ENCODE measurements around the gene SMTNL2. TPM values are rescaled to one million over a fixed set of nuclear protein-coding genes. Genes with fewer than 3 reads are reported as not detected.
"Not testable (repeated sequence)": the region's sequence is repeated elsewhere in the genome, so short reads cannot be mapped to it uniquely, and the experiment has no call there.

SMTNL2 gene
- total RNA-seq, 1 donor from 2014 or later = 0.08 TPM

DNA sequence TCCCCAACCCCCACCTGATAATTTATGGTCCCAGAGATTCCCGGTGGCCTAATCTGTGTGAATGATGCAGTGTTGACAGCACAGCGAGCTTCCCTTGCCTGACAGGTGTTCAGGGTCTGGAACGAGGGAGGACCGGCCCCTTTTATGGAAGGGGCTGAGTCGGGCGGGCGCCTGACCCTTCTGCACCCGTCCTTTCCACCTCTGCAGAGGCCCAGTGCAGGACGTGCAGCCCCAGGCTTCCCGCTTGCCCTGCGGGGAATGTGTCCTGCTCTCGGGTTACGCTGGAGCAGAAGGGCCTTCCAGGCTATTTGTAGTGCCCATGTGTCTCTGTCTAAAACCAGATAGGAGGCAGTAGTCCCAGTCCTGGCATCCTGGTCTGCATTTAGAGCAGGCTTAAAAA is 16.2 kb downstream of the SMTNL2 start:
- DNase-seq (ENCODE audit: low read depth) = peak; percentile 78

DNA sequence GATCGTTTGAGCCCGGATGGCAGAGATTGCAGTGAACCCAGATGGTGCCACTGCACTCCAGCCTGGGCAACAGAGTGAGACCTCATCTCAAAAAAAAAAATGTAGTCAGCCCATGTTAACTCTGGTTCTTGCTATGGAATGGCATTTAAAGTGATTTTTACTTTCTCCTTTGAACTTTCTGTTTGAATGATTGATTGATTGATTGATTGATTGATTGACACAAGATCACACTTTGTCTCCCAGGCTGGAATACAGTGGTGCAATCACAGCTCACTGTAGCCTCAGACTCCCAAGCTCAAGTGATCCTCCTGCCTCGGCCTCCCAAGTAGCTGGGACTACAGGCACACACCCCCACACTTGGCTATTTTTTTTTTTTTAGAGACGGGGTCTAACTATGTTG is 17.0 kb downstream of the SMTNL2 start:
- DNase-seq (ENCODE audit: low read depth) = no peak

DNA sequence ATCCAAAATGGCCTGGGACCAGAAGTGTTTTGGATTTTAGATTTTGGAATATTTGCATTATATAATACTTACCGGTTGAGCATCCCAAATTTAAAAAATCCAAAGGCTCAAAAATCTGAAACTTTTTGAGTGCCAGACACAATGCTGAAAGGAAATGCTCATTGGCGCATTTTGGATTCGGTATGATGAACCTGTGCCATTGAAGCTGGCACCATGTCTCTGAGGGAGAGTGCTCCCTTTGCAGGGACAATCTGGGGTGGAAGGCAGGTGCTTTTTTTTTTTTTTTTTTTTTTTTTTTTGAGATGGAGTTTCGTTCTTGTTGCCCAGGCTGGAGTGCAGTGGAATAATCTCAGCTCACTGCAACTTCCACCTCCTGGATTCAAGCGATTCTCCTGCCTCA is 17.7 kb downstream of the SMTNL2 start:
- DNase-seq (ENCODE audit: low read depth) = no peak

DNA sequence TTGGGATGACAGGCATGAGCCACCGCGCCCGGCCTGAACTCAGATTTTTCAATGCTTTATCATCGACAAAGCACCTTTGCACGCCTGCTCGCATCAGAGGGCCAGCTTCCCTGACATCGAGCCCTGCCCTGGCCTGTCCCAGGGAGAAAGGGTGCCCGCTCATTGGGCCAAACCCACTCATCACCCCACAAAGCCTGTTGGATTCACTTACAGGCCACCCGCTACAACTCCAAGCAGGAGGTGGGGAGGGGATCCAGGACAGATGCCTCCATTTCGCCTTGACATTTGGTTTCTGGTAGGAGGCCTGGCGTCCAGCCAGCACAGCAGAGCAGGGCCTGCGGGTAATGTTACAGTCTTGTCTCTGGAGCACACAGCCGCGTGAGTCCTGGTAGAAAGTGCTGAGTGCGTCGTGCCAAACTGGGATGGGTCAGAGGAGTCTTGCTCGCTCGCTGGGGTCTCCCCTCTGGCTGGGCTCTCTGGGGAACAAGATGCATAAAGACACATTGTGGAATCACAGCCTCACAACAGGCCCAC is 19.8 kb downstream of the SMTNL2 start:
- DNase-seq (ENCODE audit: low read depth) = peak; percentile 81

DNA sequence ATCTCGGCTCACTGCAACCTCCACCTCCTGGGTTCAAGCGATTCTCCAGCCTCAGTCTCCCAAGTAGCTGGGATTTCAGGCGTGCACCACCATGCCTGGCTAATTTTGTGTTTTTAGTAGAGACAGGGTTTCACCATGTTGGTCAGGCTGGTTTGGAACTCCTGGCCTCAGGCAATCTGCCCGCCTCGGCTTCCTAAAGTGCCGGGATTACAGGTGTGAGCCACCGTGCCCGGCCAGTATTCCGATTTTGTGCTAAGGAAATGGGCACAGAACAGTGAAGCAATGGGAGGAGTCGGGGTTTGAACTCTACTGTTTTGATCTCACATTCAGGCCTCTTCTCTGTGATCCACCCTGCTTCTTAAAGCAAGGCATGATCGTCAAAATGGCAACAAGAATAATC is 20.4 kb downstream of the SMTNL2 start:
- DNase-seq (ENCODE audit: low read depth) = not testable (repeated sequence)

DNA sequence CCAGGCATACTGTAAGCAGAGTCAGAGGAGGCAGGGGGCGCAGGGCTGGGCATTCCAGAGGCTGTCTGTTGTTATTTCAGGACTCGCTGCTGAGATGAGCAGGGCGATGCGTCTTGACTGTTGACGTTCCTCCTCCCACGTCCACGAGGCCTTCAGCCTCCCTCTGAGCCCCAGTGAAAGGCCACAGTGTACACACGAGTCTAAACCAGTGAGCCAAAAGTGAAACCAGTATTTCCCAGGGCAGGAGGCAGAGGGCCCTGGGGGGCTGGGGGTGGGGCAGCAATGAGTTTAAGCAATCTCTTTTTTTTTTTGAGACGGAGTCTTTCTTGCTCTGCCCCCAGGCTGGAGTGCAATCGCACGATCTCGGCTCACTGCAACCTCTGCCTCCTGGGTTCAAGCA is 21.5 kb downstream of the SMTNL2 start:
- DNase-seq (ENCODE audit: low read depth) = no peak

DNA sequence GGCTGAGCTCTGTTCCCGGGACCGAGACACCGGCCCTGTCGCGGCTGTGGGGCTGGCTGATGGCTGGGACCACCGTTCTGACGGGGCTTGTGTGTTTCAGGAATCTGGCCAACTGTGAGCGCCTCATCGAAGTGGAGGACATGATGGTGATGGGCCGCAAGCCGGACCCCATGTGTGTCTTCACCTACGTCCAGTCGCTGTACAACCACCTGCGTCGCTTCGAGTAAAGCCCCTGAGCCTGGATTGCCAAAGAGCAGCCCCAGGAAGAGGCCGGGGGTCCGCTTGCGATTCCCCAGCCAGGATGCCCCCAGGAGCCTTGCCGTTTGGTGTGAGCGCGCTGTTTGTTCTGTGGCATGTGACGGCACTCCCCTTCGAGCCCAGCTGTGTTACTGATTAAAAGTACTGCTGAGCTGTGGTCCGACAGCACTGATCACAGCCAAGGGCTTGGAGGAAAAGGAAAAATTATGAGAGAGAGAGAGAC is 23.0 kb downstream of the SMTNL2 start:
- no peak for DNase-seq (ENCODE audit: low read depth)

DNA sequence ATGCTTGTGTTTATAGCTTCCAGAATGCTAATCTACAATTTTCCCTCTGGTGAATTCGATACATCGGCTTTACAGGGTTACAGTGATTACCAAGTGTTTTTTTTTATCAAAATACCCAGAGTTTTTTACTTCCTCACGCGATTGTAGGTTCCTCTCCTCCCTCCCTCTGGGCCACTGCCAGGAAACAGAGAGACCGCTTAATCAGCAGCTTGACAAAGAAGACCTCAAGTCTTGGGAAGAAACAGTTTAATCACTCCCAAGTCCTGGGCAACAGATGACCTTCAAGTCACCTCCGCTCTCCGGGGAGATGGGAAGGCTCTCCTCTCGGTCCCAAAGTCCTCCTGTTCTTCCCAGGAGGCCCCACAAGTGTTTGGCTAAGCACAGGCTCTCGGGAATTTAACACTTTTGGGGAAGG is 23.5 kb downstream of the SMTNL2 start:
- DNase-seq (ENCODE audit: low read depth) = peak; percentile 68

DNA sequence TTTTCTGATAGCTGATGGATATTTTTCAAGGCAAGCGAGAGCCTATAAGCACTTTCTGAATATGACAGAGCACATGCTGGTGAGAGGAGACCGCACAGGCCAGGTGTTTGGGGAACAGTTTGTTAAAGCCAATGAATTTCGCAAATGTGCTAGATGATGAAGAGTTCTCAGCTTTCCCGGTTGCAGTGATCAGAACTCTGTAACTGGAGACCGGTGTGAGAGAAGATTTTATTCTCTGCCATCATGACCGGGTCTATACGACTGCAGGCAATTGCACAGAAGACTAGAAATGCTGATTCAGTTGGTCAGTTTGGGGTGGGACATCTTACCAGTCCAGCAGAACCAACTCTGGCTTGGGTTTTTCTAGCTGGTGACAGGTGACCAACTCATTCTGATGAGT is 25.4 kb downstream of the SMTNL2 start:
- DNase-seq (ENCODE audit: low read depth) = no peak

DNA sequence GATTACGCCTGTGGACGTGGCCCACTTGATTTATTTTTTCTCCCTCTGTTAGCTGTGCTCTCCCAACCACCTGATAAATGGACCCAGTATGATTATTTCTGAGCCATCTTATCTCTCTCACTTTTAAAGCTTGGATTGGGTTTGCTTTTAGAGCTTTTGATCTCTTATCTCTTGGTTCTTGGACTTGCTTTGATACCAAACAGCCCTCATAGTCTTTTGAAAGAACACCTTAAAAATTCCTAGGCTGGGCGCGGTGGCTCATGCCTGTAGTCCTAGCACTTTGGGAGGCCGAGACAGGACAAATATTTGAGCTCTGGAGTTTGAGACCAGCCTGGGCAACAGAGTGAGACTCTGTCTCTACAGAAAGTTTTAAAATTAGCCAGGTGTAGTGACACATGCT is 25.8 kb downstream of the SMTNL2 start:
- no peak for DNase-seq (ENCODE audit: low read depth)

DNA sequence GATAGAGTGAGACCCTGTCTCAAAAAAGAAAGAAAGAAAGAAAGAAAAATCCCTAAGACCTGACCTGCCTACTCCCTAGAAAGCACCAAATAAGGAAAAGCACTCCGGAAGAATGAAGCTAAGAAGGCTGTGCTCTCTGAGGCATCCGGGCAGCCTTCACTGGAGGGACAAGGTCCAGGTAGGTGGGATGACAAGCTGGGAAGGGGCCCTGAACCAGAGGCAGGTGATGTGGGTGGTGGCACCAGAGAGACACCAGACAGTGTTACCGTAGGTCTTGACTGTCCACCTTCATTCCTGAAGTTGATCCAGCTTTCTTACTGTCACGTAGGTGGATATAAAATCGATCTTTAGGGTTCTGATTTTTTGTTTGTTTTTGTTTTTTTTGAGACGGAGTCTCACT is 26.3 kb downstream of the SMTNL2 start:
- DNase-seq (ENCODE audit: low read depth) = no peak

DNA sequence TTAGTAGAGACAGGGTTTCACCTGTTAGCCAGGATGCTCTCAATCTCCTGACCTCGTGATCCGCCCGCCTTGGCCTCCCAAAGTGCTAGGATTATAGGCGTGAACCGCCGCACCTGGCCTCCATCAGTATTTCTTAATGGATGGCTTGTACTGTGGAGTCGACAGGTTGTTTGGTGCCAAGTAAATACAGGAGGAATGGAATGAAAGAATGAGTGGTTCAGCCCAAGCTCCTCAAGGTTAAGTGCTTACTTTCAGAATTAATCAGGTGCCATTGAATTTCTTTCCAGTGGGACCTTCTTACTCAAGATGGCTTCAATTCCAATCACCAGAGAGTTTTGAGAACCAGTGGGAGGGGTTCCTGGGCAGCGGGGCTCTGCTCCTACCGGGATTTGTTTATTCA is 32.1 kb downstream of the SMTNL2 start:
- no peak for DNase-seq (ENCODE audit: low read depth)

DNA sequence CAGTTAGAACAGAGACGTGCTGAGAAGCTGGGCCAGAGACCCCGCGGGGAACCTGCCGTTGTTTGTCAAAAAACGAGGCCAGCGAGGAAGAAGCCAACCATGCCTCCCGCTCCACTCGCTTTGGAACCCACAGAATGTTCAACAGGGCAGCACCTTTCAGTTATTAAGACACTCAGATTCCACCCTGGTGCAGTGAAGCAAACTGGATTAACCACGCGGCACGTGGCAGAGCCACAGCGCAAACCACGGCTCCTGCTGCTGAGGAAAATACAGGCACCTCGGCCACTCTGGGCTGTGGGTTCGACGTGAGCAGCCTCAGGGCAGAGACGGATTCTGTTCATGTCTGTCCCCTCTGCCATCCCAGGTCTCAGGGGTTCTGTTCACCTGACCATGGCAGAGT is 32.8 kb downstream of the SMTNL2 start:
- DNase-seq (ENCODE audit: low read depth) = no peak

DNA sequence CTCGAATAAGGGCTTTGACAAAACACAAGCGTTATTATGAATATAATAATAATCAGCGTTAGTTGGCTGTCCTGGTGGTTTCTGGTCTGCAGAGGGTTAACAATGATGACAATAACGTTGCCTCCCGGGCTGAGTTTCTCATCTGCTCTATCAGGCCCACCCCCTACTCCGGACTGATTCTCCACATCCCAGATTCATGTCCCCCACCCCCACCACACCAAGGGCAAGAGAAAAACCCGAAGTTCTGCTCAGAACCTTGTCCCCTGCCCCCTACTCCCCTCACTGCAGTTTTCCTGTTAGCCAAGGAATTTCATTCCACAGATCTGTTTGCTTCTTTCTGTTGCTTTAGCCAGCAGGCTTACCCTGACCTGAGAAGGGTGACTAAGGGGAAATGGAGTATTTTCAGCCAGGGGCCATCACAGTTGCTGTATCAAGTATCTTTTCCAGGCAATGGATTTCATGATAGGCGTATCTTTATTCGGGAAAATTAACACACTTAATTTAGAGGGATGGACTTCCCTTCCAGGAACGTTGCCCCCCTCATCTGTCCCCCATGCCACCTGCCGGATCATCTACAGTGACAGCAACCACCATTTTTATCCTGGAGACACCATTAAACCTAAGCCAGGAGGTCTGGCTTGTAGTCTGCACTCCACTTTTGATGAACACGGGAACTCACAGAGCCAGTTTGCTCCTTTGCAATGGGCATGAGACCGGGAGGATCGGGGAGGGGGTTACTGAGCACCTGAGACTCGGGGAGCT is 33.4 kb downstream of the SMTNL2 start:
- no peak for DNase-seq (ENCODE audit: low read depth)

DNA sequence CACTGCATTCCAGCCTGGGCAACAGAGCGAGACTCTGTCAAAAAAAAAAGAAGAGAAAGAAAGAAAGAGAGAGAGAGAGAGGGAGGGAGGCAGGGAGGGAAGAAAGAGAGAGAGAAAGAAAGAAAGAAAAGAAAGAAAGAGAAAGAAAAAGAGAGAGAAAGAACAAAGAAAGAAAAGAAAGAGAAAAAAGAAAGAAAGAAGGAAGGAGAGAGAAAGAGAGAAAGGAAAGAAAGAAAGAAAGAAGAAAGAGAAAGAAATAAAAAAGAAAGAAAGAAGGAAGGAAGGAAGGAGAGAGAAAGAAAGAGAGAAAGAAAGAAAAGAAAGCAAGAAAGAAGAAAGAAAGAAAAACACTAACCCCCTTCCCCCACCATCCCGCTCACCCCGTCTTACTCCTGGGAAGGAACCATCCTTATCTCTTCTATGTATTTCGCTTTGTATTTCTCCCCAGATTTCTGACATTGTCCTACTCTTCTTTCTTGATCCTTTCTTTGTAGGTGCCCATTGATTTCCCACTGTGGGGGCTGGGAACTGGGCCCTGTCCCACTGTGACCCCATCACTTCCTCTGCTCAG is 36.3 kb downstream of the SMTNL2 start:
- DNase-seq (ENCODE audit: low read depth) = no peak

DNA sequence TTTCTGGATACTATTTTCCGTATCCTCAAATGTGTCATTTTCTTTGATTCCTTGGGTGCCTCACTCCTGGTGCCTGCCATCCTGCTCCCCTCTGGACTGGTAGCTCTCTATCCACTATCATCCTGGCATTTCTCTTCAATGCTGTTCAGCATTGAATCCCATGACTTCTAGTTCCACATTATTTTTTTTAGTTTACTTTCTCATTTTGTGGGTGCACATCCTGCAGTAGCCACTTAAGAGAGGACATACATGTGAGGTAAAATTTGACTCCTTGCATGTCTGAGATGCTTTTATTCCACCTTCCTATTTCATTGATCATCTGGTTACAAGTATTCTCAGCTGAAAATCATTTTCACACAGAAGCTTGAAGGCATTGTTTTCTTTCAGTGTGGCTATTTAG is 38.0 kb downstream of the SMTNL2 start:
- no peak for DNase-seq (ENCODE audit: low read depth)

DNA sequence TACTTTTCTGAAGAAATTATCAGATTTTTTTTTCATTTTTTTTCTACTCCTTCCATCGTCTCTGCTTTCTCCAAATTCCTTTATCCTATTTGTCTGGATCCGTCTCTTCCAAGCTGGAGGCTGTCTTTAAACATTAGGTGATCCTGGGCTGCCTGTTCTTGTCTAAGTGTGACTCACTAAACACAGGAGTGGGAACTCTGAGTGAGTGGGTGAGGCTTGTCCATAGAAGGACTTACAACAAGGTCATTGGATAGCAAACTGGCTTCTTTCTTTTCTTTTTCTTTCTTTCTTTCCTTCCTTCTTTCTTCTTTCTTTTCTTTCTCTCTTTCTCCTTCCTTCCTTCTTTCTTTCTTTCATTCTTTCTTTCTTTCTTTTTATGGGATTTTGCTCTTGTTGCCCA is 38.9 kb downstream of the SMTNL2 start:
- no peak for DNase-seq (ENCODE audit: low read depth)

DNA sequence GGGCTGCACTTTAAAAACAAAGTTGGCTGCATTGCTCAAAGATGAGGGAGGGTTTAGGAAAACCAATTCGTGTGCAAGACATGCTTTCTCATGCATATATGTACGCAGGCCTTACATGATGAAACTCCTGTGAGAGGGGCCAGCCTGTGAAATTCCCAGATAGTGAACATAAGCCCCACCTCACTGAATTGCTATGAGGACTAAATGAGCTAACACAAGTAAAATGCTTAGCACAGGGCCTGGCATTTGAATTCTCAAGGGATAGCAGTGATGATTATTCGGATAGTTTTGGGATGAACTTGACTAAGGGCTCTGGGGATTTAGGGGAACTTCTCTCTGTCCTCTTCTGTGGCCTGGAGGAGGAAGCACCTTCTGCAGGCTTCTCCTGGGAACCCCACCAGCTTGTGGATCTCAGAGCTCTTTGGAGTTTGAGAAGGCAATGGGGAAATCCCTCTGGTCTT is 40.2 kb downstream of the SMTNL2 start:
- not testable (repeated sequence) for DNase-seq (ENCODE audit: low read depth)

DNA sequence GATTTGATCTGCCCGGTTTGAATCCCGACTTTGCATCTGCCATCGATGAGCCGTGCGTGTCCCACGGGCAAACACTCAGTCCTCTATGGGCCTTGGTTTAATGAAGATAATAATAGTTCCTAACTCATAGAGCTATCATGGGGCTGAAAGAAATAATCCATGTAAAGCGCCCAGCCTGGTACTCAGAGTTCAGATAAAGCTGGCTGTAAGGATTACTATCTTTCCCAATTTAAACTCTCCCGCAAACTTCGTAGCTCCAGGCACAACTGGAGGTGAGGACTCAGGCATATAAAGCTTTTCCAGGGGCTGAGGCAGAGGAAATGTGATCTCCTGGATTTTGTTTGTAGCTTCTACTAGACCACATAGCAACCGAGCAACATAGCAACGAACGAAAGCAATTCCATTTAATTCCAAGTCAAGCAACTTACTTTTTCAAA is 40.9 kb downstream of the SMTNL2 start:
- peak; percentile 59 for DNase-seq (ENCODE audit: low read depth)

DNA sequence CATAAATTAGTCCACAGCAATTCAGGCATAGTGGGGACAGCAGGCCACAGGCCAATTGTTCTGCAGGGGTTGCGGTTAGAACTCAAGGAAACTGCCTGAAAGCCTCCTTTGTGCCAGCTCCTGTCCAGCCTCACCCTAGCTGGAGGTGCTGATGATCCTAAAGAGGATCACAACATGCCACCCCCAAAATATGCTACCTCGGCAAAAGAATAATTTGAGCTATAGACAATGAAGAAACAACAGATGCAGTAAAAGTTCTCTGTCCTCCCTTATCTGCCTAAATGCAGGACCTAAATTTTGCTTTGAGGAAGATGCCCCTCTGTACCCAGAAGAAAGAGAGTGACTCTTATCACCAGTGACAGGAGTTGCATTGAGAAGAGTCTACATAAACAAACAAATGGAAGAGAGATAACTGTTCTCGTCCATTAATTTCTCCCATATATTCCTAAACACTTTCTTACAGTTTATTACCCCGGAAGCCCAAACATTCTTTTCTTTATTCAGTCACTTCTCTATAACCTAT is 42.5 kb downstream of the SMTNL2 start:
- DNase-seq (ENCODE audit: low read depth) = no peak

DNA sequence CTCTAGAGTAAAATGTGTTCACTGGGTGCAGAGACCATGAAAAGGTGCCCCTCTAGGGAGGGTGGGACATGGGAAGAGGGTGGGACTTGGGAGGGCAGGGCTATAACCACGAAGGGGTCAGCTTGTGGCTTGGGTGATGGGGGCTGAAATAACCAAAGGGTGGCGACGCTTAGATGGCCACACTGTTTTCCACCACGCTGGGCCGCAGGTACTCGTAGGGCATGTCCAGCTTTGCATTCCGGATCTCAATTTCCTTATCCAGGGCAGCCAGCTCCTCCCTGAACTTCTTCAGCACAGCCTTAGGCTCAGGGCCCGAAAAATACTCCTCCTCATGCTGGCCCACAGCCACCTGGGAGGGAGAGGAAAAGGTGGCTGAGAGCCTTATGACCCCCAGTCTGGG is 47.1 kb downstream of the SMTNL2 start:
- no peak for DNase-seq (ENCODE audit: low read depth)

DNA sequence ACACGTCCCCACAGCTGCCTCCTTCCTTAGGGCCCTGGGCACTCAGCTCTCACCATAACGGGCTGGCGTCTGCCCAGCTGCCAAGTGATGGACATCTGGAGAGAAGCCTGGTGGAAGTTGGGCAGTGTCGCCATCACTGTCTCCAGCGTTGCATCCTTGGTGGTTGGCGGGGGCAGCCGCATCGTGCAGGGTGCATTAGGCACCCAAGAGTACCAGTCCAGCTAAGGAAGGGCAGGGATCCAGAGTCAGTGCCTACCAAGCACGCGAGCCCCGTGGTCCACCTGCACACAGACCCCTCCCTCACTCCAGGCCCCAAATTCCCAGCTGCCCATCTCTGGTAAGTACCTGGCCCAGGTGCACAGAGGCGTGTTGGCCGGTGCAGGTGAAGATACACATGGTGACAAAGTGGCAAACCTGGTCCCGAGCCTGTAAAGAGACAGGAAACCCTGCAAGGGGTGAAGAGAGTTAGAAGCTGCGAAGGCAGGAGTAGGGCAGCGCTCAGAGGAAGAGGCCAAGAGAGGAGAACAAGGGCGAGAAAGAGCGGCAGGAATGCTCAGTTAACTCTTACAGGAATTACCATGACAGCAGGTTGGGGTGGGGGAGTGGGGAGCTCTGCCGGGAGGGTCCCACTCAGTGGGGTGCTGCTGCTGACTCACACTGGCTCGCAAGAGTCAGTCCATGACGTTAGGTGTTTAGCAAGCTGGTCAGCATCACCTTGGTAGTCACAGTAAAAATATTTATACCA is 47.7 kb downstream of the SMTNL2 start:
- no peak for DNase-seq (ENCODE audit: low read depth)
